GM18526 (cell line): Measurements from ENCODE around the gene CCR1.

Experiments used
- POLR2A ChIP-seq: IDR thresholded peaks from 3 replicates; pipeline ENCODE4 v1.6.1; 2011; ENCODE audit not compliant: insufficient read length; ENCODE audit errors: extremely low read depth

Gene CCR1

GRCh38 chr3:46221938-46222337 is 13.8 kb upstream of the CCR1 start:
- TF ChIP-seq POLR2A: no peak

DNA sequence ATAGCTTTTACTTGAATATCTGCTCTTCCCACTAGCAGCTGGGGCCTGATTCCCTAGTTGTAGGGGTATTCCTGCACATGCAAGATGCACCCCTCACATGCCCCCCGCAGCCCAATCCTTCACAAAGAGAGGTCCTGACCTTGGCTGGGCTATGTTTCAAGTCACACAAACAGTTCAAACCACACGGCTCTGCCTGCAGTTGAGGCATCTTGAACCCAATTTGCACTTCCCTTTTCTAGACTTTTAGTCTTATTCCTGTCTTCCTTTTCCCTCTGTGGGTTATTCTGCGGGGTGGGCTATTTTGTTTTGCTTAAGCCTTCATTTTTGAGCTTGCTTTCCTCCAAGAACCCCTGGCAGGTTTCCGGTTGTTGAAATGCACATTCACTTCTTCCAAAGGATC is 13.3 kb upstream of the CCR1 start:
- TF ChIP-seq POLR2A: no peak

GRCh38 chr3:46218196-46218709 is 10.1 kb upstream of the CCR1 start:
- TF ChIP-seq POLR2A: no peak

GRCh38 chr3:46215810-46216414 is 7.8 kb upstream of the CCR1 start:
- TF ChIP-seq POLR2A: no peak

GRCh38 chr3:46214751-46215352 is 6.7 kb upstream of the CCR1 start:
- no peak for TF ChIP-seq POLR2A

DNA sequence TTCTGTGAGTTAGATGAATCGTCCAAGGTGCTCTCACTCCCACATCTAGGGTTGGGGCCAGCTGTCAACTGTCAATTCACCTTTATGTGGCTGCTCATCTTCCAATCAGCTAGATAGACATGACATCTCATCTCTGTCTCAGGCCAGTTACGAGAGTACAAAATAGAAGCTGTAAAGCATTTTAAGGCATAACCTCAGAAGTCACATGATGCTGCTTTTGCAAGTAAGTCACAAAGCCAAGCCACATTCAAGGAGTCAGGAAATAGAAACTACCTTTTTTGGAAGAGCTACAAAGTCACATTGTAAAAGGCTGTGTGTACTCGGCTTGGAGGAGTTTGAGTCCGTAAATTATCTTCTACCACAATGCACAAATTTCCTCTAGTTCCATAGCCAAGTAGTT is 5.1 kb upstream of the CCR1 start:
- no peak for TF ChIP-seq POLR2A

- TF ChIP-seq POLR2A: no peak
These were observed 4.0 kb upstream of the CCR1 start for GRCh38 chr3:46212101-46212500.

DNA sequence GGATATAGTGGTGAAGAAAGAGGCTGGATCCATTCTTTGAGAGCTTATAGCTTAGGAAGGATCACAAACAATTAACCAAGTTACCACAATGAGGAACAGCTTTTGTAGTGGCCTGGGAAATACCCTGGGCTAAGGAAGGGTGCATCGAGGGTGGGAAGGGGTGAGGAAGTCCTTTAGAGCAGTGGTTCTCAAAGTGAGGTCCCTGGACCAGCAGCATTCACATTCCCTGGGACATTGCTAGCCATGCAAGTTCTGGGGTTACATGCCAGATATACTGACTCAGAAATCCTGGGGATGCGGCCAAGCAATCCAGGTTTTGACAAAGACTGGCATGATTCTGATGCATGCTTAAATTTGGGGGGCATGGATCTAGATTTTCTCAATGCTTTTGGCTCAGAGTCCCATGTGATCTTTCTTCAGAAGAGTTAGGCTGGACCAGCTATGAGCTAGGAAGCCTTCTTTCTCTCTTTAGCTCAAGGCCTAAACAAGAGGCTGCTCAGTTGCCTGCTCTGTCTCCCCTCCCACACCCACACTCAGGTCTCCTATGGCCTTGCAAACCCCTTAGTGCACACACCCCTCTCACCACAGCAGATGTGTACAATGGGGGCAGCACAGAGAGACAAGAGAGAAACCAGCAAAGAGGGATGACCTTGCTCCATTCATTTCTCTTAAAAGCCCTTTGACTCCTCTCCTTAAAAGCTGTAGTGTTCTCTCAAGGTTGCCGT is 1.8 kb upstream of the CCR1 start:
- no peak for TF ChIP-seq POLR2A

GRCh38 chr3:46209053-46209452 is 940 bp upstream of the CCR1 start:
- TF ChIP-seq POLR2A: no peak

GRCh38 chr3:46206282-46207015 is 1.7 kb downstream of the CCR1 start:
- TF ChIP-seq POLR2A: no peak

GRCh38 chr3:46205286-46205960 is 2.7 kb downstream of the CCR1 start:
- no peak for TF ChIP-seq POLR2A

GRCh38 chr3:46203681-46204080 is 4.4 kb downstream of the CCR1 start:
- TF ChIP-seq POLR2A: no peak

- TF ChIP-seq POLR2A: no peak
These were observed 5.6 kb downstream of the CCR1 start for GRCh38 chr3:46202535-46202934.

- no peak for TF ChIP-seq POLR2A
These were observed 7.3 kb downstream of the CCR1 start for GRCh38 chr3:46200790-46201189.

GRCh38 chr3:46200211-46200610 is 7.9 kb downstream of the CCR1 start:
- no peak for TF ChIP-seq POLR2A
